SK-N-DZ (cell line): ENCODE measurements around the gene EXOSC3.
"Not testable (repeated sequence)": the region's sequence is repeated elsewhere in the genome, so short reads cannot be mapped to it uniquely, and the experiment has no call there.

Experiments used
- DNase-seq: peaks from one replicate; pipeline ENCODE4 v3.0.0-alpha.2; 2015; ENCODE audit warnings: low spot score

The EXOSC3 gene

GRCh38 chr9:37776328-37776727 is 8.5 kb downstream of the EXOSC3 start:
- DNase-seq = no peak

GRCh38 chr9:37775216-37775919 is 9.5 kb downstream of the EXOSC3 start:
- DNase-seq = no peak

DNA sequence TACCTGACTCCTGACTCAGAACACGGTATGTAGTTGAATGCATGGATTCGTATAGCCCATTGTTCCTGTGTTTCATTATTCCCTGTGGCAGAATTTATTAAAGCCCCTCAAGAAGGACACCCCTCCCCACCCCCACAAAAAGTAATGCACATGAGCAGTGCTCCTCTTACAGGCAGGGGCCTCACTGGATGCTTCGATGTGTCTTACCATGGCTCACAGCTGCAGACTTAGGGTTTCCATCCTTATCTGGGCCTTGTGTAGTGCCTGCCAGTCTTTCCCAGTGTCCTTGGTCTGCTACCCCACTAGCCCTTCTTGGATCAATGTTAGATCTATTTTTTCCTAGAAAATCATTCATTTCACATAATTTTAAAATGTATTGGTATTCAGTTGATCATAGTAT is 14.9 kb downstream of the EXOSC3 start:
- no peak for DNase-seq

- no peak for DNase-seq
These were observed 15.6 kb downstream of the EXOSC3 start for GRCh38 chr9:37769306-37769705.

GRCh38 chr9:37765263-37765662 is 19.6 kb downstream of the EXOSC3 start:
- not testable (repeated sequence) for DNase-seq

DNA sequence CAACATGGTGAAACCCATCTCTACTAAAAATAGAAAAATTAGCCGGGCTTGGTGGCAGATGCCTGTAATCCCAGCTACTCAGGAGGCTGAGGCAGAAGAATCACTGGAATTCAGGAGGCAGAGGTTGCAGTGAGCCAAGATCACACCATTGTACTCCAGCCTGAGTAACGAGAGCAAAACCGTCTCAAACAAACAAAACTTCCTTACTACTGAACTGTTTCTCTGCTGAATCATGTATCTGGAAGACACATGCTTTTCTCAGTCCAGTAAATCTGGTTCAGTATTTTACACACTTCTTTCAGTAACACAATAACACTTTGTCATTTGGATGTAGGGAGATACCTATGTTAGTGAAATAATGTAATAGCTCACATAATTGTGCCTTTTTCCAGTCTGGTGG is 23.4 kb downstream of the EXOSC3 start:
- DNase-seq = no peak

DNA sequence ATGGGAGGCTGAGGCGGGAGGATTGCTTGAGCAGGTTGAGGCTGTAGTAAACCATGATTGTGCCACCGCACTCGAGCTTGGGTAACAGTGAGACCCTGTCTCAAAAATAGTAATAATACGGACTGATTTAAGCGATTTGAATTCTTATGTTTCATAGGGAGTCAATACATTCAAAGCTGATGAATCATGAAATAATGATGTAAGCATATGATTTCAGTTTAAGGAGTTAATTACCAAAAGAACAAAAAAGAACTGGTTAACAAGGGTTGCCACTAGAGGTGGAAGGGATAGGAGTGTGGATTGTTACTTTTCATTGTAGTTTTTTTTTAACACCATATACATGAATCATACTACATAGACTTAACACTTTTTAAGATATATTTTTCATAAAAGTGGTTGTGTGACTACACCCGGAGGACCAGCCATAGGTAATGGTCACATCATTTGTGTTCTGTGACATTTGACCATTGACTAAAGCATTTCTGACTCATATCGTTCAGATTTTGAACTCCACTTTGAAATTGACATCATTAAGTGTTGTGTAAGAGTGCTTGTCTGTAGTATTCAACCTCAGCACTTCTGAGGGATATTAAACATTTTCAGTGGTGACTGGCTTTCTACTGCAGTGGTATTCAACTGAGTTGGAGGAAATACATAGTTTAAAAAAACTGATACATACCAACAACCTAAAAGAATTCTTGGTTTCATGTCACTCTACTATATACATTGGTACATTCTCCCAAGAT is 24.3 kb downstream of the EXOSC3 start:
- no peak for DNase-seq

DNA sequence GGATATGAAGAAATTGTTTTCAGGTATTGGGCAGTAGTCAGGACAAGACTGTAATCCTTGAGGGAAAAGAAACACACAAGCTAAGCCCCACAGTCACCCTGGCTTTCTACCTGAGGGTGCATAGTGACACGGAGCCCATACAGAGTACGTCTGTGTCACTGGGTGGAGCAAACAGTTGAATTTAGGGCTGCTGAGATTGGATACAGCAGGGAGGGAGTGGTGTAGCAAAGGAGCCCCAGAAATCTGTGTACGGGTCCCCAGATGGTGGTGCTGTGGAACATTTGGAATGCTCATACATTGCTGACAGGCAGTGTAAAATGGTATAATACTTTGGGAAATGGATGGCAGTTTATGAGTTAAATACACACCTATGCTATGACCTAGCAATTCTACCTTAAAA is 26.1 kb downstream of the EXOSC3 start:
- DNase-seq = no peak

DNA sequence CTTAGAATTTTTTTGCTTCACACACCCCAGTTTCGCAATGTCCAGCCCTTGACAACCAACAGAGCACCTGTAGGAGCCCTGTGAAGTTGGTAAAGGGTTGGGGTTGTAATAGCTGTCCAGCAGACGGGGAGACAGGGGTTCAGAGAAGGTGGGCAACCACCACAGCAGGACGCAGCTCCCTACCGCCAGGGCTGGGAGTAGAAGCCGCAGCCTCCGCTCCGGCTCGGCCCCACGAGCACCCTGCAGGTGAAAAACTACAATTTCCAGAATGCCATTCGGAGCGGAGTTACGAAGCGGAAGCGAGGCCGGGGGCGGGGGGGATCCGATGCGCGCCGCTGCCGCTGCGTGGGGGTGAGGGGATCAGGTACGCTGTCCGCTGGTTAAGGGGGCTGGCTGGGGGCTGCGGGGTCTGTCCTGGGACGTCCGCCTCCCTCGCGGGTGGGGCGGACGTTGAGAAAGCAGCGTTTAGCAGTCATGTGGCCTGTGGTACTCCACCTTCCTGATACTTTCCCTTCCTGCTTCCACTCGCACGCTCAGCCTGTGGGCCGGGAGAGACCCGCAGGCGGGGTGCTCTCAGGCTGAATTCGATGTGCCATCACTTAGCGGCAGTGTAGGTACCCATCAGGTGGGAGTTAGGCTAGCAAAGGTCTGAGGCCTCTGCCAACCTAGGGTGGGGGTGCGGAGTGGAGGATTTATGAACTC is 31.2 kb downstream of the EXOSC3 start, which contains the start of gene TRMT10B:
Gene TRMT10B (plus strand): TSS at position 317 of the 702 bp plus-strand sequence. CDS start 8,127 bp downstream, outside the sequence.
- DNase-seq = peak; percentile 77

GRCh38 chr9:37752642-37753488 is 32.0 kb downstream of the EXOSC3 start:
- no peak for DNase-seq

- not testable (repeated sequence) for DNase-seq
These were observed 32.8 kb downstream of the EXOSC3 start for GRCh38 chr9:37752112-37752511.

DNA sequence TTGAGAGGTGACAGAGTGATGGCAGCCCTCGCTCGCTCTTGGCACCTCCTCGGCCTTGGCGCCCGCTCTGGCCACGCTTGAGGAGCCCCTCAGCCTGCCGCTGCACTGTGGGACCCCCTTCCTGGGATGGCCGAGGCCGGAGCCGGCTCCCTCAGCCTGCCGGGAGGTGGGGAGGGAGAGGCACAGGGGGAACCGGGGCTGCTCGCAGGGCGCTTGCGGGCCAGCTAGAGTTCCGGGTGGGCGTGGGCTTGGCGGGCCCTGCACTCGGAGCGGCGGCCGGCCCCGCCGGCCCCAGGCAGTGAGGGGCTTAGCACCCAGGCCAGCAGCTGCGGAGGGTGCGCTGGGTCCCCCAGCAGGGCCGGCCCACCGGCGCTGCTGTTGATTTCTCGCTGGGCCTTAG is 33.2 kb downstream of the EXOSC3 start:
- DNase-seq = not testable (repeated sequence)

- DNase-seq = no peak
These were observed 33.7 kb downstream of the EXOSC3 start for GRCh38 chr9:37751186-37751585.

DNA sequence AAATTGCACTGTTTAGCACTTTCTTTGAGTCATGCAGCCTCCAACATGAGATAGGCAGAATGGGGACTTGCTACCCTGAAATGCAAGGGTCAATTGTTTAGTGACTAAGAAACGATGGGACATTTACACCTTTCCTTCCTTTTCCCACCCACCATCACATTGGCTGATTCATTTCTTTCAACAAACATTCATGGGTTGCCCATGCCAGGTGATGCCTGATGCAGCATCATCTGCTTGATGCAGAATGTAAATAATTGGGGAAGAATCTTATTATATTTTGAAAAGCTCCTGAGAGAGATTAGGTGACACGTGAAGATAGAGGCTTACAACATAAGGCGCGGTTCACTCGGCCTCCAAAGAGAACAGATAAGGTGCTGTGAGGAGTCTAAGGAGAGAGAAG is 35.7 kb downstream of the EXOSC3 start:
- no peak for DNase-seq

DNA sequence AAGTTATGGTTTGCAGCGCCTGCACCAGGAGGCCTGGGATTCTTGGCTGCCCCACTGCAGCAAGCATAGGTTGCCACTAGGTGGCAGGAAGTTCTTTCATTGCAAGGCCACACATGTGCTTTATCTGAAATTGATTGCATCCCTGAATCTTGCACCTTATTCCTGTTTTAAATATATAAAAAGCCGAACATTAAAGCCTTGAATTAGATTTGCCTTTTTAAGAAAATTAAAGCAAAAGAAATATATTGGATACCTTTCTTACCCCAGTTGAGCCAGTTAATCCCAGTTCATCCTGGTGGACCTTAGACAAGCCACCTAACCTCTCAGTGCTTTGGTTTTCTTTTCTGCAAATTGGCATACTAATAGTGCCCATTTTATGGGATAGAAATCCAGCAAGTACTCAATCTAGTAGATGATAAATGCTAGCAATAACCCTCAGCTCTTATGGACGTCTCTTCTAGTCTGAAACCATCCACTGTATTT is 37.6 kb downstream of the EXOSC3 start:
- peak; percentile 85 for DNase-seq

- DNase-seq = no peak
These were observed 38.2 kb downstream of the EXOSC3 start for GRCh38 chr9:37746448-37747270.

- DNase-seq = no peak
These were observed 38.9 kb downstream of the EXOSC3 start for GRCh38 chr9:37745970-37746369.

GRCh38 chr9:37740631-37741328 is 44.1 kb downstream of the EXOSC3 start:
- no peak for DNase-seq

GRCh38 chr9:37740128-37740527 is 44.7 kb downstream of the EXOSC3 start:
- DNase-seq = no peak

- DNase-seq = no peak
These were observed 45.6 kb downstream of the EXOSC3 start for GRCh38 chr9:37739222-37739621.
